Breast epithelium (tissue), 4 donors: ENCODE measurements around the gene VIM. TPM values are rescaled to one million over a fixed set of nuclear protein-coding genes. Genes with fewer than 3 reads are reported as not detected.

Experiments
- DNase-seq, 2 donors: peaks; one replicate each; pipeline ENCODE4 v3.0.0-alpha.2; 2019; ENCODE audit warnings: low spot score in 2 of 2
- H3K27ac ChIP-seq, 2 donors: fragments of 200-600 bp; sonication (generic) in 1 of 2; one replicate each; pipeline ENCODE4 v1.5.1; 2016 to 2019; ENCODE audit warnings: mild to moderate bottlenecking in 1 of 2
- H3K27me3 ChIP-seq, 2 donors: fragments of 200-600 bp; sonication (generic) in 1 of 2; one replicate each; pipeline versions ENCODE4 v1.5.1 to v1.6.0; 2017 to 2019; ENCODE audit warnings: control low read depth in 1 of 2, mild to moderate bottlenecking in 1 of 2
- H3K36me3 ChIP-seq: fragments of 200-600 bp; one replicate; pipeline ENCODE4 v1.5.1; 2019
- H3K4me1 ChIP-seq, 2 donors: fragments of 200-600 bp; sonication (generic); one replicate each; pipeline ENCODE4 v1.5.1; 2016 to 2019; ENCODE audit warnings: control low read depth in 1 of 2
- H3K4me3 ChIP-seq, 3 donors: fragments of 200-600 bp; sonication (generic); 1 replicate in 2 of 3; 2 replicates in 1 of 3; pipeline ENCODE4 v1.5.1; 2016 to 2019; ENCODE audit warnings: mild to moderate bottlenecking in 3 of 3, moderate library complexity in 2 of 3
- H3K9me3 ChIP-seq, 2 donors: fragments of 200-600 bp; sonication (generic) in 1 of 2; one replicate each; pipeline ENCODE4 v1.5.1; 2016 to 2019; ENCODE audit warnings: control low read depth in 1 of 2
- CTCF ChIP-seq, 3 donors: fragments of 450-650 bp; IDR thresholded peaks; one replicate each; pipeline ENCODE4 v1.5.1; 2016 to 2017; ENCODE audit warnings: antibody characterized with exemption in 3 of 3, mild to moderate bottlenecking in 3 of 3, moderate library complexity in 3 of 3
- POLR2A ChIP-seq: fragments of 450-650 bp; IDR thresholded peaks from one replicate; pipeline ENCODE4 v1.6.1; 2016; ENCODE audit warnings: antibody characterized with exemption, mild to moderate bottlenecking, moderate library complexity
- POLR2AphosphoS5 ChIP-seq, 3 donors: sonication (generic); formaldehyde crosslinking; IDR thresholded peaks; one replicate each; pipeline ENCODE4 v1.6.1; 2017; ENCODE audit warnings: antibody characterized with exemption in 3 of 3
- intact Hi-C: fragments of 100-400 bp; cut with DNase I; formaldehyde crosslinking; loops from one replicate; pipeline ENCODE4 v1.15.1; 2023; ENCODE audit warnings: low total_unique reads
- total RNA-seq, 3 donors: library from RNA; depleted of rRNA; stranded (reverse); fragments of >200 nt; gene quantifications; one replicate each; pipeline ENCODE4 v1.1.0, GENCODE V29; 2016

VIM gene
- total RNA-seq, 3 donors from 2014 or later = 1,431 to 8,681 (median 2,067) TPM

DNA sequence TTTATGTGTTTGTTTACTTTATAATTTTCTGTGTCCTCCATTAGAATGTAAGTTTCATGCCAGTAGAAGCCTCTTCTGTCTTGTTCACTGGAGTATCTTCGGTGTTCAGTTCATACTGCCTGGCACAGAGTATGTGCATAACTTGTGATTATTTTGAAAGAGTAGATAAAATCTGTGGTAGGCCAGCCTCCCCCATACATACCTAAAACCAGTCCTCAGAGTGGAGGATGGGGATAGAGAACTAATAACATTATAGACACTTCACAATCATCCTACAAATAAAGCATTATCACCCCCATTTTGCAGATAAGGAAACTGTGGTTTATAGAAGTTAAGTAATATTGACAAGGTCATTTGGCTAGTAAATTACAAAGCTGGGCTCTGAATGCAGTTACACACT is 28.0 kb downstream of the VIM start:
- DNase-seq = no peak
- TF ChIP-seq POLR2A (no peak), CTCF (IDR thresholded peaks at IDR 0.05) (no peak), POLR2AphosphoS5 (IDR thresholded peaks at IDR 0.05) (no peak)
- no peaks in the 10 kb centered on the region for H3K4me1 ChIP-seq
- H3K27me3 ChIP-seq = no peaks in the 10 kb centered on the region
- no peaks in the 10 kb centered on the region for H3K9me3 ChIP-seq
- H3K4me3 ChIP-seq = no peak overlapping the region
- H3K27ac ChIP-seq = no peak overlapping the region
- intact Hi-C loops = no loop called here
- no peaks in the 10 kb centered on the region for H3K36me3 ChIP-seq

DNA sequence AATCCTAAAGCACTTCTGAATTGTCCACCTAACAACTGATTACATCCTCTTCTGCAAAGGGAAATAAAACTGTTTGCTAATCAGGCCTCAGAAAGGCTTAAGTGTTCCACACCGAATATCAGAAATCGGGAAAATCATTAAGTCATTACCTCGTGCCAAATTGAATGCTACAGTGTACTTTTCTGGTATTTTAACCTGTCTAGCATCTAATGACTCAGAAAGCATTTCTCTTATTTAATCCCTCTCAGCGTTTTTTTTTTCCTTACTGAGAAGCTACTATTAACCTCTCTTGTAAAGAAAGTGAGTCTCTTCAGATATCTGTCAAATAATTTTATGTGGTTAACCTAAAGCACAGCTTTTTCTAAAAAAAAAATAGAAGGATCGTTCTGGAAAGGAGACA is 28.6 kb downstream of the VIM start:
- Histone ChIP-seq H3K4me1 (no peaks in the 10 kb centered on the region), H3K9me3 (peaks cover 0 to 1% of the 10 kb centered on the region in 2 donors), H3K27me3 (no peaks in the 10 kb centered on the region), H3K36me3 (no peaks in the 10 kb centered on the region), H3K27ac (no peak overlapping the region), H3K4me3 (no peak overlapping the region)
- no peak for DNase-seq
- intact Hi-C loops = no loop called here
- TF ChIP-seq POLR2A = no peak
- no peak for TF ChIP-seq CTCF (IDR thresholded peaks at IDR 0.05)

DNA sequence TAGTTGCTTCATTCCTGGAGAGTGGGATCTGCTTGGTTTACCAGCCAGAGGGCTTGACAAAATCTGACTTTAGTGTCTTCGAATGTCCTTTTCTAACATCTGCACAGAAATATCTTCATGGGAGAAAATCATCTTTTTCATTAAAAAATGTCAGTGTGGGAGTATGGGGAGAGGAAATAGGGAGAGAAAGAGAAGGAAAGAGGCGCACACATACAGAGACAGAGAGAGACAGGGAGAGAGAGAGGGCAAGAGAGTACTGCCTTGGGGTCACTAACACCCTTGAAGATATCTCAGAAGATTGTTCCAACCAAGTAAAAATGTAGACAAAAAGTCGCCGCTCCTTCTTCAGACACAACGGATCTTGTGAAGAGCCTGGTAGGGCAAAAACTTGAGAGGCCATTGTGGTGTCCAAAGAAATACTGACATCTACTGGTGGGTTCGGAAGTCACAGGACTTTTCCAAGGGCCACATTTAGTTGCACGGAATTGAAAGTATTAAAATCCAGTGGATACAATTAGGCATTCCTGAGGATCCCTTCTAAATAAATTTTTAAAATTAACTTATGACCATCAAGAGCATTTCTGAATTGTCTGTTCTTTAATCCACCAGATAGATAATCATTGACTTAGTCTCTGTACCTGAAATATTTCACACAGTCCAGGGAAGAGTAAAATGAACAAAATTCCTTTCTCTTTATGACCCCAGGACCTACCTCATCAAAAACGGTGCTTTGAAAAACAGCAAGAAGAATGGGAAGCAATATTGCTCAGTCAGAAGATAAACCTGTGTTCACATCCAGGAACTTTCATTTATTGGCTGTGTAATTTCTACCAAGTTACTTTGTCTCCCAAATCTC is 29.7 kb downstream of the VIM start:
- H3K27me3 ChIP-seq = no peaks in the 10 kb centered on the region
- intact Hi-C loops = no loop called here
- TF ChIP-seq POLR2AphosphoS5 (IDR thresholded peaks at IDR 0.05) (peak in 1 of 3 donors; percentile 47), CTCF (IDR thresholded peaks at IDR 0.05) (peak; percentile 82 to 85 (median 82)), POLR2A (no peak)
- peak overlapping the region in 1 of 2 donors; percentile 53 for H3K27ac ChIP-seq
- peaks cover 6 to 12% of the 10 kb centered on the region in 2 donors for H3K9me3 ChIP-seq
- H3K36me3 ChIP-seq = no peaks in the 10 kb centered on the region
- H3K4me1 ChIP-seq = no peaks in the 10 kb centered on the region
- DNase-seq = peak in 1 of 2 donors; percentile 44
- H3K4me3 ChIP-seq = peak overlapping the region in 1 of 3 donors; percentile 38

- Histone ChIP-seq H3K36me3 (no peaks in the 10 kb centered on the region), H3K4me1 (no peaks in the 10 kb centered on the region)
- intact Hi-C loops = loop anchor here (5.0 kb wide), 1 partner anchor 420 kb away; no protein-coding TSS in a partner anchor
Measured at GRCh38 chr10:17262502-17262901, 34.5 kb downstream of the VIM start.

More at GRCh38 chr10:17262502-17262901, 34.5 kb downstream of the VIM start:
- TF ChIP-seq POLR2A (no peak), POLR2AphosphoS5 (IDR thresholded peaks at IDR 0.05) (no peak), CTCF (IDR thresholded peaks at IDR 0.05) (no peak)
- Histone ChIP-seq H3K4me3 (no peak overlapping the region), H3K9me3 (peaks cover 18 to 33% of the 10 kb centered on the region in 2 donors), H3K27me3 (no peaks in the 10 kb centered on the region), H3K27ac (no peak overlapping the region)
- no peak for DNase-seq
